ENCODE data around the gene SLC4A3. TPM values are rescaled to one million over a fixed set of nuclear protein-coding genes. Genes with fewer than 3 reads are reported as not detected.

The SLC4A3 gene, protein sequence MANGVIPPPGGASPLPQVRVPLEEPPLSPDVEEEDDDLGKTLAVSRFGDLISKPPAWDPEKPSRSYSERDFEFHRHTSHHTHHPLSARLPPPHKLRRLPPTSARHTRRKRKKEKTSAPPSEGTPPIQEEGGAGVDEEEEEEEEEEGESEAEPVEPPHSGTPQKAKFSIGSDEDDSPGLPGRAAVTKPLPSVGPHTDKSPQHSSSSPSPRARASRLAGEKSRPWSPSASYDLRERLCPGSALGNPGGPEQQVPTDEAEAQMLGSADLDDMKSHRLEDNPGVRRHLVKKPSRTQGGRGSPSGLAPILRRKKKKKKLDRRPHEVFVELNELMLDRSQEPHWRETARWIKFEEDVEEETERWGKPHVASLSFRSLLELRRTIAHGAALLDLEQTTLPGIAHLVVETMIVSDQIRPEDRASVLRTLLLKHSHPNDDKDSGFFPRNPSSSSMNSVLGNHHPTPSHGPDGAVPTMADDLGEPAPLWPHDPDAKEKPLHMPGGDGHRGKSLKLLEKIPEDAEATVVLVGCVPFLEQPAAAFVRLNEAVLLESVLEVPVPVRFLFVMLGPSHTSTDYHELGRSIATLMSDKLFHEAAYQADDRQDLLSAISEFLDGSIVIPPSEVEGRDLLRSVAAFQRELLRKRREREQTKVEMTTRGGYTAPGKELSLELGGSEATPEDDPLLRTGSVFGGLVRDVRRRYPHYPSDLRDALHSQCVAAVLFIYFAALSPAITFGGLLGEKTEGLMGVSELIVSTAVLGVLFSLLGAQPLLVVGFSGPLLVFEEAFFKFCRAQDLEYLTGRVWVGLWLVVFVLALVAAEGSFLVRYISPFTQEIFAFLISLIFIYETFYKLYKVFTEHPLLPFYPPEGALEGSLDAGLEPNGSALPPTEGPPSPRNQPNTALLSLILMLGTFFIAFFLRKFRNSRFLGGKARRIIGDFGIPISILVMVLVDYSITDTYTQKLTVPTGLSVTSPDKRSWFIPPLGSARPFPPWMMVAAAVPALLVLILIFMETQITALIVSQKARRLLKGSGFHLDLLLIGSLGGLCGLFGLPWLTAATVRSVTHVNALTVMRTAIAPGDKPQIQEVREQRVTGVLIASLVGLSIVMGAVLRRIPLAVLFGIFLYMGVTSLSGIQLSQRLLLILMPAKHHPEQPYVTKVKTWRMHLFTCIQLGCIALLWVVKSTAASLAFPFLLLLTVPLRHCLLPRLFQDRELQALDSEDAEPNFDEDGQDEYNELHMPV
- 32.1 TPM for total RNA-seq

DNA sequence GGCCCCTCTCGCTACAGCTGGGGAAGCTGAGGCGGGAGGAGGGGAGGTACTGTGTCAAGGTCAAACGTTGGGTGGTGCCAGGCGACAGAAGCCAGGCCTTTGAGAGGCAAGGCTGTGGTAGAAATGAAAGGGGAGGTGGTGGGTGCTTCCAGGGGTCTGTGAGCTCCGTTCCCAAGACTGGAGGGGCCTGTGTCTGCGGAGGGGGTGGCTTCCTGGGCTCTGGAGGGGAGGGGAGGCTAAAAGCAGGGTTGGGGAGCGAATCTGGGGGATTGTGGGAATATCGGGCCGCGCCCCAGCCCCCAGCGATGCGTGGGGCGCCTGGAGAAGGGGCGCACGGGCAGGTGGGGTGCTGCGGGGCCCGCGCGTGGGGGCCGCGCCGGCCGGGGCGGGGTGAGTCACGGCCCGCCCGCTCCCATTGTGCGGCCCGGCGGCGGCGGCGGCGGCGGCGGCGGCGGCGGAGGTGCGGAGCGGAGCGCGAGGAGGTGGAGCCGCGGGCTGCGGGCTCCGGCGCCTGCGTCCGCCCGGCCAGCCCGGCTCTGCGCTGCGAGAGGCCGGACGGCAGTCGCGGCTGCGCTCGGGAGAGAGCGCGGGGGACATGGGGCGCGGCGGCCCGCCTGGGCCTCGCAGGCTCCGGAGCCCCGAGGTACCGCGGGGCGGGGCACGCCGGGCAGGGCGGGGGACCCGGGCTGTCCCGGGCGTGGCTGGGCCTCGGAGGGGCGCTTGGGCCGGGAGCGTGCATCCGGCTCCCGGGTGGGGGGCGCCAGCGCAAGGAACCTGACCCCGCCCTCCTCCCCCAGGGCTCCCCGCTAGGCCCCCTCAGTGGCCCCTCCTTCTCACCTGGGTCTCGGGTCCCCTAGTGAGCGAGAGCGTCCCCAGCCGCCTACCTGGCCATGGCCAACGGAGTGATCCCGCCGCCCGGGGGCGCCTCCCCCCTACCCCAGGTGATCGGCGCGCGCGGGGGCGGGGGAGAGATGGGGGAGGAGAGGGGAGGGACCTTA lies at the start of gene SLC4A3:
Gene SLC4A3, plus strand, starts transcription at position 528 of the 998 bp plus-strand sequence. Its CDS starts 363 bp downstream, at position 891.
- DNase-seq = no peak

- DNase-seq = no peak
Observed at GRCh38 chr2:219578811-219579613, 48.4 kb upstream of the SLC4A3 start.

GRCh38 chr2:219581346-219581745 lies 46.1 kb upstream of the SLC4A3 start:
- no peak for DNase-seq

DNA sequence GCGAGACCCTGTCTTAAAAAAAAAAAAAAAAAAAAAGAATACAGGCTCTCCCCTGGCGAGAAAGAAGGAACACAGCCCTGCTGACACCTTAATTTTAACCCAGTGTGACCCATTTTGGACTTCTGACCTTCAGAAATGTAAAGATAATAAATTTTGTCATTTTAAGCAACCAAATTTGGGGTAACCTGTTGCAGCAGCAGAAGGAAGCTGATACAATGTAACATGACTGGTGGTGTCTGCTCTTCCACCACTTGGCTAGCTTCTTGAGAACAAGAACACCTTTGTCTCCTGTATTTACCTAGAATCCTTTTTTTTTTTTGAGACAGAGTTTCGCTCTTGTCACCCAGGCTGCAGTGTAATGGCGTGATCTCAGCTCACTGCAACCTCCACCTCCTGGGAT lies 36.3 kb upstream of the SLC4A3 start:
- DNase-seq = no peak

GRCh38 chr2:219592736-219593135 lies 34.7 kb upstream of the SLC4A3 start:
- no peak for DNase-seq

DNA sequence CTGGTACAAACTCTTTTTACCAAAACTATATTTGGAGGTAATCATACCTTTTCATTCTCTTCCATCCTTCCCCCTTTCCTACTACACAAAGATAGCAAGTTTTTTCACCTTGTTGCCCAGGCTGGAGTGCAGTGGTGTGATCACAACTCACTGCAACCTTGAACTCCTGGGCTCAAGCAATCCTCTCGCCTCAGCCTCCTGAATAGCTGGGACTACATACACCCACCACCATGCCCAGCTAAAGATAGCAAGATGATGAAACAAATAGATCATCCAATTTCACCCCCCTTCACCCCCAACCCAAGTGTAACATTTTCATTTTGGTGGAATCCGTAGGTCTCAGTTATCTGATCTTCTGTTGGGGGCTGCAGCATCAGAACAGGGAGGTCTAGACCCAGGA lies 34.3 kb upstream of the SLC4A3 start:
- DNase-seq = no peak

DNA sequence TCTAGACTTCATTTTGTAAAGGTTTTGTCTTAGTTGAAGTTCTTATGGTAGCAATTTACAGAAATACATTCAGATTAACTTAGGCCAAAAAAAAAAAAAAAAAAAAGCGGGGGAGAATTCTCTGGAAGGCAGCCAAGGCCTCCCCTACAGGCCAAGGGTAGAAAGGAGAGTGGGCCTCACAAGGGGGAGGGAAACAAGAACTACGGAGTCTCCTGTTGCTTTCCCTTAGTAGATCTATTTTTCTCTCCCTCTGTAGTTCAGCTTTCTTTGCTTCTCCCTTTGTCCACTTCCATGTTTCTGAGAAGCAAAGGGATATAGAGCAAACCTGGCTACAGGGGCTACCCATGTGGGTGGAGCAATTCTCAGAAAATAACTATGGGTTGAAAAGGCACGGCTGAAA lies 32.2 kb upstream of the SLC4A3 start:
- no peak for DNase-seq

DNA sequence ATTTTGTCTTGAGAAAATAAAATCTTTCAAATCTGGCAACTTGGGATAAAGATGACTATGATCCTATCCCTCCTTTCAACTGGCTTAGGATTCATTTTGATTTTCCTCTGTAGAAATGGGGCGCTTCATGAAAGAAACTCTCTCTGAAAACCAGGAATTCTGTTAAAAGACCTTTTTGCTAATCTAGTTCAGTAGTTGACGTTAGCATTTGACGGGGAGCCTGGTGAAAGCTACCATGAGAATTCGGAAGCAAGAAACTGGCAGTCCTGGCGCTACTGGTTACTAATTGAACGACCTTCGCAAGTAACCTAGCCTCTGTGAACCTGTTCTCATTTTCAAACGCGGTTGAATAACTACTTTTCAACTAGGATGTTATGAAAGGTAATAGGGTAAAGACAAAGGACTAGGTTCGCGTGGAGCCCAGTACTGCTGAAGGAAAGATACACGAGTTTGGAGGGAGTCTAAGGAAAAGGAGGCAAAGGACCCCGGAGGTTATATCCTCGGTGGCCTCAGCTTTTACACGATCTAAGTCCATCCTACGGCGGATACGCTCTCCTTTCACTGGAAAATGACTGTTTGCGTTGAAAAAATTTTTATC lies 30.4 kb upstream of the SLC4A3 start:
- DNase-seq = no peak

DNA sequence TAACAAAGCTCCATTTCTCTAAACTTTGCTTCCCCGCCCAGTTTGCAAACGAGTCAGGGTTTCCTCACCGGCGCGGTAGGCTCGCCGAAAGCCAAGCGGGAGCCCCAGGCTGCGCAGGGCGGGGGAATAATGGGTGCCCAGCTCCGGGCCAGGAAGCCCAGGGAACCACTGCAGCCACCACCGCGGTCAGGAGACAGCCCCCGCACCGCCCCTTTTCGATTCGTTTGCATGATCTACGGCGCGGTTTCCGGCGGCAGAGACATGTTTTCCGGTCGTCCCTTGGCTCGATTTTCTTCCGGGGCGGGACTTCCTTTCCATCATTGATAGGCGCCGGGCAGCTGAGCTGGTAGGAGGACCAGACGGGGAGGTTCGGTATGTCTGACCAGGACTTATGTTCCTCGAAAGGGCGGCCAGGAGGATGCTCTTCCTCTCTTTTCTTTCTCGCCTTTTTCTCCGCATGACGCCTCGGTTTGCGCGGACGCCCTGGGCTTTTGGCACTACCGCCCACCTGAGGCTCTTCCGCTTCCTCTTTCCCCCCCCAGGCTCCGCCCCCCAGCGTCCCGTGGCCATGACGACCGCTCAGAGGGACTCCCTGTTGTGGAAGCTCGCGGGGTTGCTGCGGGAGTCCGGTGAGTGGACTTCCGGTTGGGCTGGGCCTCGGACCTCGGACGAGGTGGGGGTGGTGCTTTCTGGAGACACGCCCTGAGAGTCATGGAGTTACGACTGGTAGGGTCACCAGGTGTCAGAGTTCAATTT lies 29.7 kb upstream of the SLC4A3 start, which contains the start of gene STK11IP:
Gene STK11IP, plus strand, starts transcription at position 306 of the 756 bp plus-strand sequence. Its CDS starts 263 bp downstream, at position 569.
- DNase-seq = peak; percentile 91

DNA sequence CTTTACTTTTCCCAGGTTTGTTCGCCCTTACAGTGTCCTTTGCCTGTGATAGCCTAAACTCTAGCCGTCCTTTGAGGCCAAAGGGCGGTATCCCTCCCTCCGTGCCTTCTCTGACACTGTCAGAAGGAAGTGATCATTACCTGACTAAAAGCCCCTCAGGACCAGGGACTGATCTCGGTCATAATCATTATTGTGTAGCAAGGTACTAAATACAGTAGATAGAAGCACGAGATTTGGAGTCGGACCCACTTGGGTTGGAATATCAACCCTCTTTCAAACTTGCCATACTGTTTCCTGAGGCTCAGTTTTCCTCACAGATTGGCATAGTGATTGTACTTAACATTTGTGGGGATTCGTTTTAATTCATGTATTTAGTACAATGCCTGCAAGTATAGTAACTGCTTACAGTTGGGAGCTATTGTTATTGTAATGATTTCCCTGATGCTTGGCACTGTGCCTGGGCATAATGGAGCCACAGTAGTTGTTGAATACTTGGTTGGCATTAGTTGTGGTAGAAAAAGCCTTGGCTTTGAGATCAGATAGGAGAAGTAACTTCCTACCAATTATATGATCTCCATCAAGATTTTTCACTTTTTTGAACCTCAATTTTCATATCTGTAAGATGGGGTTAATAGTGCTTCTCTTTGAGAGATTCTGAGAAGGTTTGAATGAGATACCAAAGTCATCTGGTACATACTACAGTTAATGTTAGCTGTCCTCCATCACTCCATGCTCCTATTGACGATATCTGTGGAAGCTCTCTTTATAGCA lies 28.9 kb upstream of the SLC4A3 start:
- no peak for DNase-seq

DNA sequence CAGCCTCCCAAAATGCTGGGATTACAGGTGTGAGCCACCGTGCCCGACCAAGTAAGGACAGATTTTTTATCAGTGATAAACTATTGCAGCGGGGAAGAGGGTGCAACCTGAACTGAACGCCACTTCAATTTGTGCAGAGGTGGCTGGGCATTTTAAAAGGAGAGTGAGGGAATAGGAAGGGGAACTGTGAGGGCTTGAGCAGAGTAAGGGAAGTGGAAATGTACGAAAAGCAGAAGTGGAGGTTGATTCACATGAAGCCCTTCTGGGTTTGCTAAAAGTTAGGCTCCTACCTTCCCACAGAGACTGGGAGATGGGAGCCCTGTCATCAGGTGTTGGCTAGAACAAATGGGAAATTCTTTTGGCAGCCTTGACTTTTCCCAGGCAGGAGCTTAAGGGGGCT lies 23.7 kb upstream of the SLC4A3 start:
- DNase-seq = no peak

- DNase-seq = no peak
Observed at GRCh38 chr2:219605607-219605954, 21.8 kb upstream of the SLC4A3 start.

GRCh38 chr2:219607931-219608330 lies 19.5 kb upstream of the SLC4A3 start:
- no peak for DNase-seq

GRCh38 chr2:219608399-219608964 lies 18.9 kb upstream of the SLC4A3 start:
- DNase-seq = no peak

DNA sequence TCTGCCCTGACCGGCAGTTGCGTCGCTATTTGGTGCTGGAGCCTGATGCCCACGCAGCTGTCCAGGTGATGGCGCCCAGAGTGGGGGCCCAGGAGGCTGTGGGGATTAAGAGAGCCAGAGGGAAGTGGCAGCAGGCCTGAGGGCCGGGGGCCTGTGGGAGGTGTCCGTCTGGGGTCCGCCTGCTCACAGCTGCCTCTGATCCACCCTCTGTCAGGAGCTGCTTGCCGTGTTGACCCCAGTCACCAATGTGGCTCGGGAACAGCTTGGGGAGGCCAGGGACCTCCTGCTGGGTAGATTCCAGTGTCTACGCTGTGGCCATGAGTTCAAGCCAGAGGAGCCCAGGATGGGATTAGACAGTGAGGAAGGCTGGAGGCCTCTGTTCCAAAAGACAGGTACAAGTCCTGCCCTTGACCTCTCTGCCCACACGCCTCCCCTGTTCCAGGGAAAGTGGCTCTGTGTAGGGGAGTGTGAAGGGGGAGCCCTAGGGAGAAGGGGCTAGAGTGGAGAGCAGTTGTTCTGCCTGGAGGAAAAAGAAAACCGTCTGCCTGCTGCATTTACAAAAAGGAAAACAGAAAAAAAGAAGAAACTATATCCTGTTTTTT lies 18.2 kb upstream of the SLC4A3 start:
- DNase-seq = no peak

DNA sequence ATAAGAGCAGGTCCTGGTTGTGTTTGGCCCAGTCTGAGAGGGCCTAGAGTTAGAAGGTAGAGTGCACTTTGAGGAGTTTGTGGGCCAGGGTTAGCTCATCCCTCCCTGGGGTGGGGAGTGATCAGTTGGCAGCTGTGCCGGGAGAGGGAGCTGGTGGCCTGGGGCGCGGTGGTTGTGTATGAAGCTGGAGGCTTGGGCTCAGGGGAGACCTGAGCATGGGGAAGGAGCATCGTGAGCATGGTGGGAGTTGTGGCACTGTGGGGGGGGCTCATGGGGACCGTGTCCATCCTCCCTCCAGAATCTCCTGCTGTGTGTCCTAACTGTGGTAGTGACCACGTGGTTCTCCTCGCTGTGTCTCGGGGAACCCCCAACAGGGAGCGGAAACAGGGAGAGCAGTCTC lies 16.1 kb upstream of the SLC4A3 start:
- no peak for DNase-seq

DNA sequence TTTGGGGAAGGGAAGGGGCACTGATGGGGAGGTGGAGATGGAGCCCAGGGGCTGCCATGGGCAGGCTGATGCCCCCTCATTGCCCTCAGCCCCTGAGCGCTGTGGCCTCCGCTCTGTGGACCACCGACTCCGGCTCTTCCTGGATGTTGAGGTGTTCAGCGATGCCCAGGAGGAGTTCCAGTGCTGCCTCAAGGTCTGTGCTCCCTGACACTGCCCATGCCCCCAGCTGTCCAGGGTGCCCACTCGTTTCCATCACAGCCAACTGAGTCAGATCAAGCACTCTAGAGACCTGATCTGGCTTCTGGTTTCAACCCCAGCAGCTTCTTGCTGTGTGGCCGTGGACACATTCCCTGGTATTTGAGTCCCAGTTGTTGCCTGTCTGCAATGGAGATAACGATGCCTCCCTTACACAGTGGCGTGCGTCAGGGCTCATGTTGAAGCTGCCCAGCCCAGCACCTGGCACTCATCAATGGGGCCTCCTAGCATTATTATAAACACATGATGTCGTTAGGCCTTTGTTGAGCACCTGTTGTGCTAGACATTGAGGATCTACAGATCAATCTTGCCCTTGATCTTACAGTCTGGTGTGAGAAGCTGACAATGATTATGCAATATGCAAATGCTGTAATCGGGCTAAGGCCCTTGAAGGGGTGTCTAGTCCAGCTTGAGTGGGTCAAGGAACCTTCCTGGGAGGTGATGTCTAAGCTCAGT lies 15.4 kb upstream of the SLC4A3 start:
- no peak for DNase-seq

All from occipital lobe (tissue), 2 donors.